GM21717 (cell line): ENCODE measurements around the gene SLC39A10.
"Not testable (repeated sequence)": the region's sequence is repeated elsewhere in the genome, so short reads cannot be mapped to it uniquely, and the experiment has no call there.

Experiments used
- ATAC-seq: cut with Tn5 transposase; IDR thresholded peaks from one replicate; pipeline ENCODE4 v1.9.1; 2021; ENCODE audit warnings: mild to moderate bottlenecking, moderate library complexity; ENCODE audit not compliant: unreplicated experiment

The SLC39A10 gene

DNA sequence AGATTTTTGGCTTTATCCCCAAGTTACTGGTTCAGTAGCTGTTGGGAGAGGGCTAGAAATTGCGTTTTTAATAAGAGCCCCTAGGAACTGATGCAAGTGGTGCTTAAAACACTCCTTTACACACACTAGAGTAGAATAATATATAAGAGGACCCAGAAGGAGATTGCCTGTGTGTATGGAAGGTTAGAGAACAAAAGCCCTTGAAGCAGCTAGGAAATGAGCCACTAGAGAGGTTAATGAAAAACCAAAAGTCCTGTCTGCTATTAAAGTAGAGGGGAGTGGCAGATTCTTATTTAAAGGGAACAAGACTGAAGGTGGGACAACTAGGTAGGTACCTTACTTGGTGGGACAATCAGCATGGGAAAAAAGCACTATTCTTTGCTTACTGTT lies 14.4 kb upstream of the SLC39A10 start:
- no peak for ATAC-seq

DNA sequence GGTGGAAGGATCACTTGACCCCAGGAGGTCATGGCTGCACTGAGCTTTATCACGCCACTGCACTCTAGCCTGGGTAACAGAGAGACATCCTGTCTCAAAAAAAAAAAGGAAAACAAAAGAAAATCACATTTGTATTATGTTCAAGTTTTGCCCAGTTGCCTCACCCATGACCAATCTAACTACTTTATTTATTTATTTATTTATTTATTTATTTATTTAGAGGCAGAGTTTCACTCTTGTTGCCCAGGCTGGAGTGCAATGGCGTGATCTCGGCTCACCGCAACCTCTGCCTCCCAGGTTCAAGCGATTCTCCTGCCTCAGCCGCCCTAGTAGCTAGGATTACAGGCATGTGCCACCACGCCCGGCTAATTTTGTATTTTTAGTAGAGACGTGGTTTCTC lies 12.3 kb upstream of the SLC39A10 start:
- not testable (repeated sequence) for ATAC-seq

- no peak for ATAC-seq
Measured at GRCh38 chr2:195645413-195645812, 11.6 kb upstream of the SLC39A10 start.

DNA sequence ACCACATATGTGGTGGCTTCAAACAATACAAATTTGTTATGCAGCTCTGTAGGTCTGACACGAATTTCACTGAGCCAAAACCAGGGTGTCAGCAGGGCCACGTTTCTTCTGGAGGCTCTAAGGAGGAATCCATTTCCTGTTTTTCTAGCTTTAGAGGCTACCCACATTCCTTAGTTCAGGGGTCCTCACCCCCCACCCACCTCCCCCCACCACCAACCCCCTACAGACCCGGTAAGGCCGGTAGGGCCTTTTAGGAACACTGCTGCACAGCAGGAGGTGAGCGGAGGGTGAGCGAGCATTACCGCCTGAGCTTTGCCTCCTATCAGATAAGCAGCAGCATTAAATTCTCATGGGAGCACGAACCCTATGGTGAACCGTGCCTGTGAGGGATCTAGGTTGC lies 10.6 kb upstream of the SLC39A10 start:
- ATAC-seq: no peak

DNA sequence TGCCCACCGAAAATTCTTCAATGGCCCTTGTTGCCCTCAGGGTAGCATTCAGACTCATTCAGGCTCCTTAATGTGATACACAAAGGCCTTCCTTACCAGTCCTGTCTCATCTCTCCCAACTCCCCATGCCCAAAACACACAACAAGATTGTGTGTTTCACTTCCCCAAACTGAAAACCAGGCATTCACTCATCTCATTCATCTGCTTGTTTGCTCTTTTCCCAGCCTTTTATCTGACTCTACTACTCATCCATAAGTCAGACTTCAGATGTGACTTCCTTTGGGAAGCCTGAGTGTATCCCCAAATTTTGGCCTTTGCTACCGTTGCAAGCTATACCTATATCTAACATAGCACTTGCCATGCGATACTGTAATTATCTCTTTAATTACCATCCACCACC lies 9.7 kb upstream of the SLC39A10 start:
- ATAC-seq: no peak

GRCh38 chr2:195648370-195648769 lies 8.7 kb upstream of the SLC39A10 start:
- ATAC-seq: not testable (repeated sequence)

DNA sequence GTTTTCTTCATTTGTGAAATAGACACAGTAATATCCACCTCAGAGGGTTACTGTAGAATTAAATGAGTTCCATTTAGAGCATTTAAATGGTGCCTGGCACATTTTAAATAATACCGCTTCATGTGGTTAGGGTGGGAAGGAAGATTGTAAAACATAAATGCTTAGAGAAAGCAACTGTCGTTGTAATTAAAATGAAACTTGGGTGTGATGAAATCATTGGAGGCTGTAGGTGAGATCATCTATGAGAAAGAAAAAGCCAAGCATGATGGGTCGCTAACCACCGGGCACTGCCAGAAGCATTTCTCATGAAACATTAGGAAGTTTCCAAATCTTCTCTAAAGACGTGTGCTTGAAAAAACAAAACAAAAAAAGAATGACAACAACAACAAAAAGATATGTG lies 8.2 kb upstream of the SLC39A10 start:
- no peak for ATAC-seq

- ATAC-seq: peak; percentile 31
Measured at GRCh38 chr2:195649629-195650190, 7.3 kb upstream of the SLC39A10 start.

GRCh38 chr2:195651046-195651445 lies 6.0 kb upstream of the SLC39A10 start:
- ATAC-seq: no peak

DNA sequence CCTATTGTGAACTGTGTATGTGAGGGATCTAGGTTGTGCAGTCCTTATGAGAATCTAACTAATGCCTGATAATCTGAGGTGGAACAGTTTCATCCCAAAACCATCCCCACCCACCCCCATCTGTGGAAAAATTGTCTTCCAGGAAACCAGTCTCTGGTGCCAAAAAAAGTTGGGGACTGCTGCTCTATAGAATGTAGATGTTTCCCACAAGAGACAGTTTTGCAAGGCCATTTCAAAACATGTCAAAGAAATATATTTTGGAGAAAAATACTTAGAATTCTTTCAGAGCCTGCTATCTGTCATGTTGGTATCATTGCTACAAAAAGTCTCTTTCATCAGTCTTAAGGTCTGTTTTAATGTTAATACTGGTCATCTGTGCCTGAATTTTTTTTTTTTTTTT lies 4.1 kb upstream of the SLC39A10 start:
- no peak for ATAC-seq

DNA sequence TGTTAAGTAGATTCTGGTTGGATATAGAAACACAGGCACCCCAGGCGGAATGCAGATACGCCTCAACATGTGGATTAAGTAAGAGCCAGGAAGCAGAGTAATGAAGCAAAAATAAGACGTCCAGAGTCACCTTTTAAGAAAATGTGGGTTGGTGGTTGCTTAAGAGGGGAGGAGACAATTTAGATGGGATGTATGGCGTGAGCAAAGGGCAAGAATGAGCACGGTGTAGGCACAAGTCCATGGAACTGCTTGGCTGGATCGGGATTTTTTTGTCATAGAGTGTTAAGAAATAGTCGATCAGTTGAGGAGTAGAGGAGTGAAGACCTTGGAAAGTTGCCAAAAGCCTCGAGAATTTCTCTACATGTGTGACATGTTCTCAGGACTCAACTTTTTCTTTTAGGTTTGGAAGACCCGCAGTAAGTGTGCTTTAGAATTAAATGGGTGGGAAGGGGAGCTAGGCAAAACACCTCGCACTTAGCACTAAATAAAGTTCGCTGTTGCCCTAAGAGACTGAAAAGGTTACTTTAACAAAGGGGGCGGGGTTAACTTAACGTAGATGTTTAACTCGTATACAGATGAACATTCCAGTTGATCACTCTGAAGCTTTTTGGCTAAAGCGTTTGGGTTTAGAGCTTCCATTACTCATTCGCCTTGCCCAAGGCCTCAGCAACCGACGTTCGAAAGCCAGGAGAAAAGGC lies 716 bp upstream of the SLC39A10 start:
- ATAC-seq: no peak

DNA sequence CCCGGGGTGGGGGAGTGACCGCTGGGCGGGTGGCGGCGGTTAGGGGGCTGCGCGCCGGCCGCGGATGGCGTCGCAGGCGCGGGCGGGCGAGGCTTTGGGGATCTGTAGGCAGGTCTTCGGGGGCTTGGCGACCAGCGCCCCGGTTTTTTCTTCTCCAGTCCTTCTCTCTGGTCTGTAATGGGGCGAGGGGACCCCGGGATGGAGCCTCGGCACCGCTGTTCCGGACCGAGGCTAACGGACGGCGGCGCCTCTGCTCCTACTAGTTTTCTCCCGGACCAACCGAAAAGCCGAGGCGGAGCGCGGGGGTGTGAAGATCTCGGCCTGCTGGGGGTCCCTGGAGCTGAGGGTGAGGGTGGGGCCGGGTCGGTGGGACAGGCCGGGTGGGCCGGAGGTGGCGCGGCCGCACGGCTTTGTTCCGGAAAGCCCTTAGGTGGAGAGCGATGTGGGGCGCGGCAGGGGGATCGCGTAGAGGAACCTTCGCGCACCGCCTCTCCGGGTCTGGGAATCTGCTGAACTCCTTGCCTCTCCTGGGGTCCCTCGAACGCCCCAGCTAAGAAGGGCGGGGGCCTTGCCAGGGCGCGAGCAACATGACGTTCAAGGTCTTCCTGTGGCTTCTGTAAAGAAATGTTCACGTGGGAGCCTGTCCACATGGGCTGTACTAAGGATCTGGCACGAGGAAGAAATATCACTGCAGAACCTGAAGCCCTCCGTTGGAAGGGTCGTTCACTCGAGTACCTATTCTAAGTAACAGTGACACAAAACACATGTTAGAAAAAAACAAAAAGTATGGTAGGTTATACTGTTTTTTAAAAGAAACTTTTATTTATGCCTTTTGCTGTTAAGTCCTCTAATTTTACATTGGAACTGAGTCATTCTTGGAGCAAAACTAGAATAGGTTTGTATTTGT lies 861 bp downstream of the SLC39A10 start:
- ATAC-seq: peak; percentile 24

- no peak for ATAC-seq
Measured at GRCh38 chr2:195658541-195658890, 1.5 kb downstream of the SLC39A10 start.

DNA sequence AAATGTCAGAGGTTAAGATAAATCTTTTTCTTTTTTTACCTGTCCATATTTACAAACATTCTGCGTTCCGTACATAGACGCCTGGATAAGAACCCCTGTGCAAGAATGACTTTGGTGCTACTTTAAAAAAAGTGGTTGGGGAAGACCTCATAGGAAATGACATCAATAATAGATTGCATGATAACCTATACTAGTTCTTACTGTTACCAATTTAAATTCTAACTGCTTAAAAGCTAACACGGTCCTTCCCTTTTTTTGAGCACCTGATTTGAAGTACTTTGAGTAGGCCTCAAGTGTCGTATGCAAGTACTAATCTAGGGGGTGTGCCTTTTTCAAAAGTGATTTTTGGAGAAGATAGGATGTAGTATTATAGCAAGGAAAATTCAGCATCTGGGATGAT lies 2.1 kb downstream of the SLC39A10 start:
- ATAC-seq: no peak

- no peak for ATAC-seq
Measured at GRCh38 chr2:195659982-195660890, 3.2 kb downstream of the SLC39A10 start.

- ATAC-seq: no peak
Measured at GRCh38 chr2:195662138-195662537, 5.1 kb downstream of the SLC39A10 start.

DNA sequence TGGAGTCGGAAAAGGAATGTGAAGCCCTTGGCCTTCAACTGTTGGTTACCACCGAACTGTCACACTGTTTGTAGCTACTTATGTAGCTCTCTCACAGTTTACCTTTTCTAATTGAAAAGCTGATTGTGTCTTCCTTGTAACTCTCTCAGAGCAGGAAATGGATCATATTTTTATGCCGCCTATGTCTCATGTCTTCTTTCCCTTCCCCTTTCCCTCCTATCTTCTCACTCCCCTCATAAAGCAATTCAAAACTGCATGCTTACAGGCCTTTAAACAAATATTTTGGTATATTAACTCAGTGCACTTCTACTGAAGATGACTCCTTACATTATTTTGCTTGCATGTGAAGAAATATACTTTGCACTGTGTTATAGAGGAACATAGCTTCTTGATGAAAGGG lies 6.0 kb downstream of the SLC39A10 start:
- no peak for ATAC-seq

- no peak for ATAC-seq
Measured at GRCh38 chr2:195664528-195664927, 7.5 kb downstream of the SLC39A10 start.

GRCh38 chr2:195665153-195665552 lies 8.1 kb downstream of the SLC39A10 start:
- ATAC-seq: not testable (repeated sequence)

DNA sequence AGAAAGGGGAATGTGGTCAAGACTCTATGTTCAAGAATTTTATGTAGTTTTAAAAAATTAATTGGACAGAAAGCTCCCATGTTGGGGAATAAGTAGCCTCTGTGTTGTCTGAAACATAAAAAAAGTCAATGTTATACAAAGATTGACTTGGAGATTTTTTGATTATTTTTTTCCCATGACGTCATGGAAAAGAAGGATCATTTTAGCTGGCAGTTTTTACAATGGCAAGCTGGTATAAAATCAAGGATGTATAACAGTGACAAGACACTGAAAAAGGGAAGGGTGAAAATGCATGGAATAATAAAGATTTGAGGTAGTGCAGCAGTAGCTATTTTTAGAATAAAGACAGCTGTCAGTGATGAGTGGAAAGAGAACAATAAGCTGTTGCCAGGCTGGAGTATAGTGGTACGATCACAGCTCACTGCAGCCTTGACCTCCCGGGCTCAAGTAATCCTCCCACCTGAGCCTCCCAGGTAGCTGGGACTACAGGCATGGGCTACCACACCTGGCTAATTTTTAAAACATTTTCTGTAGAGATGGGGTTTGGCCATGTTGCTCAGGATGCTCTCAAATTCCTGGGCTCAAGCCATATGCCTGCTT lies 9.2 kb downstream of the SLC39A10 start:
- no peak for ATAC-seq

DNA sequence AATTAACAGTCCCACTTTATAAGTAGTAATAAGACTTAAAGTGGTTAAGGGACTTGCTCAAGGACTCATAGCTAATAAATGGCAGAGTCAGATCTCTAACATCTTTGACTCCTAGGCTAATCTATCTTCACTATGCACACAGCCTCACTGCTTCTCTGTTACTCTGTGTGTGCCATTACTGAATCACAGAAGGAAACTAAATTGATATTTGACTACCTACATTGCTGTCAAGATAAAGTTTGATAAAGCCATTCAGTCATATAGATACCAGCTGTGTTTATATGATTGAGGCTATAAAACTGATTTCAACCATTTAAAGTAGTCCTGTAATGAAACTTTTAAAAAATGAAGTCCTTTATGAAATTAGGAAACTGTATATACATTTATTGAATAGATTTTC lies 10.9 kb downstream of the SLC39A10 start:
- no peak for ATAC-seq
